Keratinocyte (primary cell): ENCODE results near the gene ZGPAT.

Experiments used
- EZH2 ChIP-seq: IDR thresholded peaks from one replicate; pipeline ENCODE4 v1.6.1; 2012; ENCODE audit warnings: inconsistent platforms, mild to moderate bottlenecking, low read length, moderate library complexity
- TF ChIP-seq, protein P1 (sequence below), 3 experiments: IDR thresholded peaks in 1 of 3; conservative IDR thresholded peaks in 1 of 3; optimal IDR thresholded peaks in 1 of 3; 2 replicates in 2 of 3; 3 replicates in 1 of 3; pipeline versions ENCODE3 to v1.5.1; 2011; ENCODE audit warnings: low read length in 3 of 3, mild to moderate bottlenecking in 3 of 3, moderate library complexity in 2 of 3, control low read depth in 1 of 3, inconsistent platforms in 1 of 3; ENCODE audit not compliant: insufficient read depth in 2 of 3; ENCODE audit errors: extremely low read depth in 1 of 3

DNA sequence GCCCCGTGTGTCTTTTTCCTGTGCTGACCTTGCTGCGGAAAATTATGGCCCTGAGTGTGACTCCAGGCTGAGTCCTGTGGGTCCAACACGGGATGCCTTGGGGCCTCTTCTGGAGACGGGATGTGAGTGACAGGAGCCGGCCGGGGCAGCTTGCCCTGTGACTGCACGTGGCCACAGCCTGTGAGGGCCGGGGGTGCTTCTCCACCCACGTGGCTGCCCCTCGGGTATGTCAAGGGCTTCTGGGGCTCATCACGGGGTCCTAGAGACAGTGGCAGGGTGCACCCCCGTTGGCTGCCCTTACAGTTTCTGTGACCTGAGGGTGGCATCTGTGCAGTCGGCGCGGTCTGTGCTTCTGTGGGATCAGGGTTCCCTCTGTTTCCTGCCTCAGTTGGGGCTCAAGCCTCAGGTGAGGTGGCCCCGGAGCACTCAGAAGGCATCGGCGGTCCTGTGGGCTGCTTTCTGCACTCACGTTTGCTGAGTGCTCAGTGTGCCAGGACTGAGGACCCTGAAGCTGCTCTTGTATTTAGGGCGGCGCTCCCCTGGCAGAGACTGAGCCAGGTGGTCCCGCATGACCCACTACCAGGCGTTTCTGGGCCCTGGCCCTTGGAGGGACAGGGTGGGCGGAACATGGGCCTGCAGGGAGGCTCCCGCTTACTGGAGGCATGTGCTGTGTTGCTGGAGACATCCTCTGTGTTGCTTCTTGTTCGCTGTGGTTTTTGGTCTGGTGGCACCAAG lies 44.3 kb upstream of the ZGPAT start:
- TF ChIP-seq, protein P1, sequence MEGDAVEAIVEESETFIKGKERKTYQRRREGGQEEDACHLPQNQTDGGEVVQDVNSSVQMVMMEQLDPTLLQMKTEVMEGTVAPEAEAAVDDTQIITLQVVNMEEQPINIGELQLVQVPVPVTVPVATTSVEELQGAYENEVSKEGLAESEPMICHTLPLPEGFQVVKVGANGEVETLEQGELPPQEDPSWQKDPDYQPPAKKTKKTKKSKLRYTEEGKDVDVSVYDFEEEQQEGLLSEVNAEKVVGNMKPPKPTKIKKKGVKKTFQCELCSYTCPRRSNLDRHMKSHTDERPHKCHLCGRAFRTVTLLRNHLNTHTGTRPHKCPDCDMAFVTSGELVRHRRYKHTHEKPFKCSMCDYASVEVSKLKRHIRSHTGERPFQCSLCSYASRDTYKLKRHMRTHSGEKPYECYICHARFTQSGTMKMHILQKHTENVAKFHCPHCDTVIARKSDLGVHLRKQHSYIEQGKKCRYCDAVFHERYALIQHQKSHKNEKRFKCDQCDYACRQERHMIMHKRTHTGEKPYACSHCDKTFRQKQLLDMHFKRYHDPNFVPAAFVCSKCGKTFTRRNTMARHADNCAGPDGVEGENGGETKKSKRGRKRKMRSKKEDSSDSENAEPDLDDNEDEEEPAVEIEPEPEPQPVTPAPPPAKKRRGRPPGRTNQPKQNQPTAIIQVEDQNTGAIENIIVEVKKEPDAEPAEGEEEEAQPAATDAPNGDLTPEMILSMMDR (optimal IDR thresholded peaks at IDR 0.05 in 1 of 3, IDR thresholded peaks at IDR 0.05 in 1 of 3, conservative IDR thresholded peaks at IDR 0.05 in 1 of 3; ENCODE audit: extremely low read depth in 1 of 3, insufficient read depth in 2 of 3, low read length in 3 of 3) = no peak
- no peak for TF ChIP-seq EZH2
